ENCODE measurements around the gene HTATIP2.
"Not testable (repeated sequence)": the region's sequence is repeated elsewhere in the genome, so short reads cannot be mapped to it uniquely, and the experiment has no call there.

DNA sequence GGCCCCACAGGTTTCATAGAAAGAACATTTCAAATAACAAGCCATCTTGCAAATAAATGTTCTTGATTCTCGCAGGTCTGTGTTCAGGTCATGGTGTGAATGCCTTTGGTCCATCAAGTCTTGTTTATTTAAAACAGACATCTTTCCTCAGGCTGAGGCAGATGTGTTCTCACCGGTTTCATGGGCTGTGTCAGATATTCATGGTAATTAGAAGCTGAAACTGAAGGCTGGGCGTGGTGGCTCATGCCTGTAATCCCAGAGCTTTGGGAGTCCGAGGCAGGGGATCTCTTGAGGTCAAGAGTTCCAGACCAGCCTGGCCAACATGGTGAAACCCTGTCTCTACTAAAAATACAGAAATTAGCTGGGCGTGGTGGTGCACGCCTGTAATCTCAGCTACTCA lies 2.0 kb downstream of the HTATIP2 start:
- TF ChIP-seq, protein P1, sequence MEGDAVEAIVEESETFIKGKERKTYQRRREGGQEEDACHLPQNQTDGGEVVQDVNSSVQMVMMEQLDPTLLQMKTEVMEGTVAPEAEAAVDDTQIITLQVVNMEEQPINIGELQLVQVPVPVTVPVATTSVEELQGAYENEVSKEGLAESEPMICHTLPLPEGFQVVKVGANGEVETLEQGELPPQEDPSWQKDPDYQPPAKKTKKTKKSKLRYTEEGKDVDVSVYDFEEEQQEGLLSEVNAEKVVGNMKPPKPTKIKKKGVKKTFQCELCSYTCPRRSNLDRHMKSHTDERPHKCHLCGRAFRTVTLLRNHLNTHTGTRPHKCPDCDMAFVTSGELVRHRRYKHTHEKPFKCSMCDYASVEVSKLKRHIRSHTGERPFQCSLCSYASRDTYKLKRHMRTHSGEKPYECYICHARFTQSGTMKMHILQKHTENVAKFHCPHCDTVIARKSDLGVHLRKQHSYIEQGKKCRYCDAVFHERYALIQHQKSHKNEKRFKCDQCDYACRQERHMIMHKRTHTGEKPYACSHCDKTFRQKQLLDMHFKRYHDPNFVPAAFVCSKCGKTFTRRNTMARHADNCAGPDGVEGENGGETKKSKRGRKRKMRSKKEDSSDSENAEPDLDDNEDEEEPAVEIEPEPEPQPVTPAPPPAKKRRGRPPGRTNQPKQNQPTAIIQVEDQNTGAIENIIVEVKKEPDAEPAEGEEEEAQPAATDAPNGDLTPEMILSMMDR (conservative IDR thresholded peaks at IDR 0.05 in 1 of 2, IDR thresholded peaks at IDR 0.05 in 1 of 2; ENCODE audit: extremely low read depth in 1 of 2, insufficient read depth in 1 of 2, low read depth in 1 of 2, low read length in 2 of 2) = not testable (repeated sequence)
- not testable (repeated sequence) for TF ChIP-seq EZH2 (IDR thresholded peaks at IDR 0.05; ENCODE audit: borderline replicate concordance, low read length)

All from mammary epithelial cell (primary cell).